Stimulated activated naive CD4-positive, alpha-beta T cell (primary cell): Measurements from ENCODE around the gene ARHGAP28.
"Not testable (repeated sequence)": the region's sequence is repeated elsewhere in the genome, so short reads cannot be mapped to it uniquely, and the experiment has no call there.

Experiments
- DNase-seq, 6 experiments: peaks; one replicate each; lab custom pipeline; 2025; lab: John Stamatoyannopoulos, UW

The ARHGAP28 gene

GRCh38 chr18:6775702-6776101 is 46.2 kb downstream of the ARHGAP28 start:
- DNase-seq: no peak

- DNase-seq: no peak
Observed at GRCh38 chr18:6776188-6776587, 46.7 kb downstream of the ARHGAP28 start.

- no peak for DNase-seq
Observed at GRCh38 chr18:6777509-6777908, 48.0 kb downstream of the ARHGAP28 start.

- DNase-seq: no peak
Observed at GRCh38 chr18:6778459-6779247, 49.1 kb downstream of the ARHGAP28 start.

GRCh38 chr18:6781142-6781714 is 51.7 kb downstream of the ARHGAP28 start:
- DNase-seq: no peak

GRCh38 chr18:6781796-6782195 is 52.3 kb downstream of the ARHGAP28 start:
- no peak for DNase-seq

- no peak for DNase-seq
Observed at GRCh38 chr18:6782861-6783260, 53.3 kb downstream of the ARHGAP28 start.

GRCh38 chr18:6784046-6784445 is 54.5 kb downstream of the ARHGAP28 start:
- DNase-seq: no peak

GRCh38 chr18:6785001-6785400 is 55.5 kb downstream of the ARHGAP28 start:
- no peak for DNase-seq

- DNase-seq: no peak
Observed at GRCh38 chr18:6785411-6785810, 55.9 kb downstream of the ARHGAP28 start.

- no peak for DNase-seq
Observed at GRCh38 chr18:6792391-6792790, 62.9 kb downstream of the ARHGAP28 start.

- no peak for DNase-seq
Observed at GRCh38 chr18:6793455-6793854, 63.9 kb downstream of the ARHGAP28 start.

GRCh38 chr18:6793986-6794385 is 64.5 kb downstream of the ARHGAP28 start:
- DNase-seq: no peak

- DNase-seq: no peak
Observed at GRCh38 chr18:6795307-6795706, 65.8 kb downstream of the ARHGAP28 start.

- no peak for DNase-seq
Observed at GRCh38 chr18:6796511-6796910, 67.0 kb downstream of the ARHGAP28 start.

GRCh38 chr18:6797171-6797570 is 67.7 kb downstream of the ARHGAP28 start:
- DNase-seq: no peak

GRCh38 chr18:6798896-6799295 is 69.4 kb downstream of the ARHGAP28 start:
- DNase-seq: no peak

- DNase-seq: not testable (repeated sequence)
Observed at GRCh38 chr18:6800309-6800708, 70.8 kb downstream of the ARHGAP28 start.

- no peak for DNase-seq
Observed at GRCh38 chr18:6807515-6808257, 78.2 kb downstream of the ARHGAP28 start.

- no peak for DNase-seq
Observed at GRCh38 chr18:6810191-6810590, 80.7 kb downstream of the ARHGAP28 start.

- DNase-seq: no peak
Observed at GRCh38 chr18:6811816-6812215, 82.3 kb downstream of the ARHGAP28 start.

- DNase-seq: no peak
Observed at GRCh38 chr18:6814882-6815425, 85.4 kb downstream of the ARHGAP28 start.

GRCh38 chr18:6816154-6816553 is 86.6 kb downstream of the ARHGAP28 start:
- DNase-seq: no peak
